Vagina (tissue), 2 donors: ENCODE results near the gene SLC35G2.

Source experiments
- CTCF ChIP-seq, 3 experiments: fragments of 450-650 bp in 2 of 3; fragments of 200-600 bp in 1 of 3; sonication (generic) in 1 of 3; IDR thresholded peaks; one replicate each; pipeline ENCODE4 v1.5.1; 2017 to 2019; ENCODE audit warnings: antibody characterized with exemption in 3 of 3, mild to moderate bottlenecking in 2 of 3, moderate library complexity in 2 of 3
- POLR2A ChIP-seq, 2 donors: fragments of 450-650 bp; IDR thresholded peaks; one replicate each; pipeline ENCODE4 v1.6.1; 2017; ENCODE audit warnings: antibody characterized with exemption in 2 of 2, mild to moderate bottlenecking in 2 of 2, moderate library complexity in 2 of 2
- POLR2AphosphoS5 ChIP-seq, 2 donors: sonication (generic); formaldehyde crosslinking; IDR thresholded peaks; one replicate each; pipeline ENCODE4 v1.9.0; 2017; ENCODE audit warnings: antibody characterized with exemption in 2 of 2, mild to moderate bottlenecking in 2 of 2, low read depth in 1 of 2; ENCODE audit not compliant: insufficient read depth in 1 of 2

GRCh38 chr3:136788154-136788553, 30.8 kb upstream of the SLC35G2 start:
- TF ChIP-seq CTCF (IDR thresholded peaks at IDR 0.05) (no peak), POLR2A (IDR thresholded peaks at IDR 0.05) (no peak), POLR2AphosphoS5 (IDR thresholded peaks at IDR 0.05; ENCODE audit: insufficient read depth in 1 of 2, low read depth in 1 of 2) (no peak)
